Panc1 (cell line): ENCODE data around the gene ZNF792. TPM values are rescaled to one million over a fixed set of nuclear protein-coding genes. Genes with fewer than 3 reads are reported as not detected.

ENCODE experiments used
- ATAC-seq: fragments of 200-7000 bp; cut with Tn5 transposase; 2 replicates; pipeline ENCODE4 v1.9.1; 2020; ENCODE audit warnings: mild to moderate bottlenecking, moderate library complexity
- BruUV-seq: library from RNA; stranded (reverse); fragments of 400-500 nt; replicated peaks from 2 replicates; lab custom pipeline; 2021; lab: Mats Ljungman, UMichigan
- CTCF ChIA-PET: fragments of 300-600 bp; sonication (Branson Sonifier 250); formaldehyde crosslinking; loops from one replicate; lab custom pipeline; 2022; ENCODE audit warnings: antibody characterized with exemption; lab: Charles Lee
- POLR2A ChIA-PET: fragments of 300-600 bp; sonication (Branson Sonifier 250); formaldehyde crosslinking; loops from one replicate; lab custom pipeline; 2022; ENCODE audit warnings: antibody characterized with exemption; lab: Charles Lee
- DNase-seq: peaks from one replicate; pipeline ENCODE4 v3.0.0-alpha.2; 2010; ENCODE audit warnings: low read depth, low spot score
- H3K27ac ChIP-seq: 2 replicates; pipeline ENCODE4 v1.5.1; 2011; ENCODE audit warnings: mild to moderate bottlenecking, low read length, inconsistent platforms
- H3K27me3 ChIP-seq: fragments of 200-500 bp; sonication (Bioruptor generic); 2 replicates; pipeline ENCODE4 v1.6.0; 2014; ENCODE audit warnings: low read length, inconsistent platforms; ENCODE audit not compliant: control insufficient read depth, insufficient read depth
- H3K36me3 ChIP-seq: fragments of 200-500 bp; sonication (Bioruptor generic); 2 replicates; pipeline ENCODE4 v1.5.1; 2014; ENCODE audit warnings: inconsistent platforms, mild to moderate bottlenecking, low read length, moderate library complexity; ENCODE audit not compliant: control insufficient read depth, insufficient read depth
- H3K4me1 ChIP-seq: 2 replicates; pipeline ENCODE4 v1.5.1; 2011; ENCODE audit warnings: inconsistent platforms, mild to moderate bottlenecking, low read length, moderate library complexity; ENCODE audit not compliant: control insufficient read depth, insufficient read depth
- H3K4me3 ChIP-seq, 2 experiments: 2 replicates each; pipeline ENCODE4 v1.5.1; 2011 to 2012; ENCODE audit warnings: low read depth in 2 of 2, low read length in 2 of 2, mild to moderate bottlenecking in 2 of 2, inconsistent platforms in 1 of 2, moderate library complexity in 1 of 2
- H3K9me3 ChIP-seq: fragments of 200-500 bp; sonication (Bioruptor generic); 2 replicates; pipeline ENCODE4 v1.5.1; 2014; ENCODE audit warnings: low read depth, mild to moderate bottlenecking, inconsistent platforms, low read length, moderate library complexity; ENCODE audit not compliant: control insufficient read depth, insufficient read depth
- POLR2AphosphoS5 ChIP-seq: IDR thresholded peaks from 2 replicates; pipeline ENCODE4 v1.6.1; 2012; ENCODE audit warnings: mild to moderate bottlenecking, low read depth, low read length, moderate library complexity
- SIN3A ChIP-seq: IDR thresholded peaks from 2 replicates; pipeline ENCODE4 v1.6.1; 2012; ENCODE audit warnings: low read depth, mild to moderate bottlenecking, low read length, moderate library complexity, borderline replicate concordance; ENCODE audit not compliant: insufficient read depth
- TCF7L2 ChIP-seq: IDR thresholded peaks from 2 replicates; pipeline ENCODE4 v1.6.1; 2011; ENCODE audit warnings: mild to moderate bottlenecking, low read depth, low read length, inconsistent platforms
- in situ Hi-C: cut with HindIII; loops from 2 replicates; pipeline ENCODE4 v1.10.0; 2016; ENCODE audit warnings: low sequenced_read_pairs, low pct_unique_long_range_greater_than_20kb
- intact Hi-C: fragments of 100-400 bp; cut with micrococcal nuclease; formaldehyde crosslinking; loops from one replicate; pipeline ENCODE4 v1.10.0; 2022; ENCODE audit not compliant: unreplicated experiment
- total RNA-seq: library from RNA; stranded (reverse); gene quantifications from one replicate; pipeline ENCODE4 v1.2.1, GENCODE V29; 2021; ENCODE audit not compliant: unreplicated experiment
- TF ChIP-seq, protein P1 (sequence below): fragments of 450-650 bp; IDR thresholded peaks from 2 replicates; pipeline ENCODE4 v1.5.1; 2017; ENCODE audit warnings: mild to moderate bottlenecking
- TF ChIP-seq, protein P2 (sequence below), 2 experiments: IDR thresholded peaks; 2 replicates each; pipeline ENCODE4 v1.6.1; 2011 to 2012; ENCODE audit warnings: low read depth in 2 of 2, control low read depth in 1 of 2, low read length in 1 of 2, mild to moderate bottlenecking in 1 of 2, moderate library complexity in 1 of 2; ENCODE audit not compliant: insufficient read depth in 1 of 2

Gene ZNF792
- total RNA-seq, 1 experiment from 2014 or later: 1.8 TPM

DNA sequence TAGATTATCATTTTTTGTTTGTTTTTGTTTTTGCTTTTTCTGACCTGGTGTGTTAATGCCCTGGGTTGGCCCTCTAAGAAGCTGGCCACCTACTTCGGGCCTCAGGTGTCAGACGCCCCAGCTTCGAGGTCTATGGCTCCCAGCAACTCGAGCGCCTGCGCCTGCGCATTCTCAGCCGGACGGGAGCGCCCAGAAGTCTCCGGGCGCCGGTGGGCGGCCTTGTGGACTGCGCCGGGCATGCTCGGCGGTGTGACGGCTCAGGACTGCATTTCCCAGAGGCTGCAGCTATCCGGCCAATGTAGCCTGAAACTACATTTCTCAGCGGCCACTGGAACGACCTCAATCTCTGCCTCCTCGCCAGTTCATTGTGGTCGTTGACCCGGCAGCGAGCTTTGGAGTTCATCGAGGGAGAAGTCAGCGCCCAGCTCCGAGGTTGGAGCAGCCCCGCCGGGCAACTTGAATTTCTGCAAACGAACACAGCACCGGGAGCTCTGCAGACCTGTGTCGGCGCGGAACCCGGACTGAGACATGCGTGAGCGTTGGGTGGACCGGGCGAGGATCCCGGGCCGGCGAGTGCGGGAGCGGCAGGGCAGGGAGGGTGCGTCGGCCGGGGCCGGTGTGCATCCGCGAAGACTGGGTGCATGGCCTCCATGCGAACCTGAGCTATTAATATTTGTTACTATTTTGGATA, 37.2 kb downstream of the ZNF792 start, which contains the start of gene ZNF30:
TSS of gene ZNF30 (plus strand) at position 219 of the 691 bp plus-strand sequence. CDS start 3,045 bp downstream, outside the sequence.
- ChIA-PET POLR2A (interaction anchor here (0.6 to 1.2 kb wide), 3 partner anchors 16 to 440 kb away, joined by 3 to 7 read pairs (median 3); no protein-coding TSS in a partner anchor), CTCF (interaction anchor here (0.6 to 0.7 kb wide), 2 partner anchors 88 to 488 kb away, joined by 3 read pairs; no protein-coding TSS in a partner anchor)
- BruUV-seq: no TSS peak
- Histone ChIP-seq H3K4me1 (0 out of 2 replicates have a peak, but pooled peaks cover 5% of the 10 kb centered on the region), H3K4me3 (peak within 1 kb of the TSS; percentile 90 to 91), H3K36me3 (no peaks in the 10 kb centered on the region), H3K27ac (peak within 1 kb of the TSS; percentile 88), H3K9me3 (no peaks in the 10 kb centered on the region), H3K27me3 (peaks cover 8% of the 10 kb centered on the region; the same call in 1 of the 2 replicates)
- in situ Hi-C loops: no loop called here
- TF ChIP-seq POLR2AphosphoS5: peak; percentile 66
- TF ChIP-seq SIN3A: peak; percentile 54; the same call in 1 of the 2 replicates
- TF ChIP-seq, protein P1, sequence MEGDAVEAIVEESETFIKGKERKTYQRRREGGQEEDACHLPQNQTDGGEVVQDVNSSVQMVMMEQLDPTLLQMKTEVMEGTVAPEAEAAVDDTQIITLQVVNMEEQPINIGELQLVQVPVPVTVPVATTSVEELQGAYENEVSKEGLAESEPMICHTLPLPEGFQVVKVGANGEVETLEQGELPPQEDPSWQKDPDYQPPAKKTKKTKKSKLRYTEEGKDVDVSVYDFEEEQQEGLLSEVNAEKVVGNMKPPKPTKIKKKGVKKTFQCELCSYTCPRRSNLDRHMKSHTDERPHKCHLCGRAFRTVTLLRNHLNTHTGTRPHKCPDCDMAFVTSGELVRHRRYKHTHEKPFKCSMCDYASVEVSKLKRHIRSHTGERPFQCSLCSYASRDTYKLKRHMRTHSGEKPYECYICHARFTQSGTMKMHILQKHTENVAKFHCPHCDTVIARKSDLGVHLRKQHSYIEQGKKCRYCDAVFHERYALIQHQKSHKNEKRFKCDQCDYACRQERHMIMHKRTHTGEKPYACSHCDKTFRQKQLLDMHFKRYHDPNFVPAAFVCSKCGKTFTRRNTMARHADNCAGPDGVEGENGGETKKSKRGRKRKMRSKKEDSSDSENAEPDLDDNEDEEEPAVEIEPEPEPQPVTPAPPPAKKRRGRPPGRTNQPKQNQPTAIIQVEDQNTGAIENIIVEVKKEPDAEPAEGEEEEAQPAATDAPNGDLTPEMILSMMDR: no peak
- intact Hi-C loops: no loop called here
- ATAC-seq (peak; percentile 100), DNase-seq (peak; percentile 43)

DNA sequence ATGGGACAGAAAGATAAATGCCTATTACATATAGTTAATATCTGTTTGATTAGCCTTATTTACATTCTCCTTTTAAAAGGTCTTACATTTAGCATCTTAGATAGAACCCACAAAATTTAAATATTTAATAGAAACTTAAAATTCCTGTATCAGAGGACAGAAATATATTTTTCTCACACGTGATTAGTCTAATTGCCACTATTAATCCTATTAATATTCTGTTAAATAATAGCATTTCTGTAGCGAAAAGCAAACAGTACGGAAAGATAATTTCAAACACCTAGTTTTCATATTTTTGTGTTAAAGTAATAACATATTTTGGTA, 37.7 kb downstream of the ZNF792 start:
- Histone ChIP-seq H3K27ac (peak overlapping the region; percentile 88), H3K27me3 (peaks cover 8% of the 10 kb centered on the region; the same call in 1 of the 2 replicates), H3K4me1 (0 out of 2 replicates have a peak, but pooled peaks cover 5% of the 10 kb centered on the region), H3K4me3 (peak overlapping the region; percentile 90 to 91), H3K9me3 (no peaks in the 10 kb centered on the region), H3K36me3 (no peaks in the 10 kb centered on the region)
- ChIA-PET CTCF (interaction anchor here (0.6 to 0.7 kb wide), 2 partner anchors 87 to 488 kb away, joined by 3 read pairs; no protein-coding TSS in a partner anchor), POLR2A (interaction anchor here (0.6 to 1.2 kb wide), 3 partner anchors 16 to 440 kb away, joined by 3 to 7 read pairs (median 3); no protein-coding TSS in a partner anchor)
- intact Hi-C loops: no loop called here
- no peak for ATAC-seq
- no peak for TF ChIP-seq POLR2AphosphoS5
- TF ChIP-seq, protein P2, sequence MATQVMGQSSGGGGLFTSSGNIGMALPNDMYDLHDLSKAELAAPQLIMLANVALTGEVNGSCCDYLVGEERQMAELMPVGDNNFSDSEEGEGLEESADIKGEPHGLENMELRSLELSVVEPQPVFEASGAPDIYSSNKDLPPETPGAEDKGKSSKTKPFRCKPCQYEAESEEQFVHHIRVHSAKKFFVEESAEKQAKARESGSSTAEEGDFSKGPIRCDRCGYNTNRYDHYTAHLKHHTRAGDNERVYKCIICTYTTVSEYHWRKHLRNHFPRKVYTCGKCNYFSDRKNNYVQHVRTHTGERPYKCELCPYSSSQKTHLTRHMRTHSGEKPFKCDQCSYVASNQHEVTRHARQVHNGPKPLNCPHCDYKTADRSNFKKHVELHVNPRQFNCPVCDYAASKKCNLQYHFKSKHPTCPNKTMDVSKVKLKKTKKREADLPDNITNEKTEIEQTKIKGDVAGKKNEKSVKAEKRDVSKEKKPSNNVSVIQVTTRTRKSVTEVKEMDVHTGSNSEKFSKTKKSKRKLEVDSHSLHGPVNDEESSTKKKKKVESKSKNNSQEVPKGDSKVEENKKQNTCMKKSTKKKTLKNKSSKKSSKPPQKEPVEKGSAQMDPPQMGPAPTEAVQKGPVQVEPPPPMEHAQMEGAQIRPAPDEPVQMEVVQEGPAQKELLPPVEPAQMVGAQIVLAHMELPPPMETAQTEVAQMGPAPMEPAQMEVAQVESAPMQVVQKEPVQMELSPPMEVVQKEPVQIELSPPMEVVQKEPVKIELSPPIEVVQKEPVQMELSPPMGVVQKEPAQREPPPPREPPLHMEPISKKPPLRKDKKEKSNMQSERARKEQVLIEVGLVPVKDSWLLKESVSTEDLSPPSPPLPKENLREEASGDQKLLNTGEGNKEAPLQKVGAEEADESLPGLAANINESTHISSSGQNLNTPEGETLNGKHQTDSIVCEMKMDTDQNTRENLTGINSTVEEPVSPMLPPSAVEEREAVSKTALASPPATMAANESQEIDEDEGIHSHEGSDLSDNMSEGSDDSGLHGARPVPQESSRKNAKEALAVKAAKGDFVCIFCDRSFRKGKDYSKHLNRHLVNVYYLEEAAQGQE (IDR thresholded peaks at IDR 0.05; ENCODE audit: insufficient read depth in 1 of 2, low read depth in 2 of 2, low read length in 1 of 2): no peak
- TF ChIP-seq SIN3A: no peak
- TF ChIP-seq, protein P1: no peak
- no peak for TF ChIP-seq TCF7L2
- no TSS peak for BruUV-seq
- no peak for DNase-seq
- in situ Hi-C loops: no loop called here
